ENCODE results near the gene LGALS7B.
"Not testable (repeated sequence)": the region's sequence is repeated elsewhere in the genome, so short reads cannot be mapped to it uniquely, and the experiment has no call there.

The LGALS7B gene

DNA sequence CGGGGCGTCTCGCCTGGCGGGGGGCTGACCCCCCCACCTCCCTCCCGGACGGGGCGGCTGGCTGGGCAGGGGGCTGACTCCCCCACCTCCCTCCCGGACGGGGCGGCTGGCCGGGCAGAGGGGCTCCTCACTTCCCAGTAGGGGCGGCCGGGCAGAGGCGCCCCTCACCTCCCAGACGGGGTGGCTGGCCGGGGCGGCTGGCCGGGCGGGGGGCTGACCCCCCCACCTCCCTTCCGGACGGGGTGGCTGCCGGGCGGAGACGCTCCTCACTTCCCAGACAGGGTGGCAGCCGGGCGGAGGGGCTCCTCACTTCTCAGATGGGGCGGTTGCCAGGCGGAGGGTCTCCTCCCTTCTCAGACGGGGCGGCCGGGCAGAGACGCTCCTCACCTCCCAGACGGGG is 8.8 kb downstream of the LGALS7B start:
- not testable (repeated sequence) for DNase-seq

DNA sequence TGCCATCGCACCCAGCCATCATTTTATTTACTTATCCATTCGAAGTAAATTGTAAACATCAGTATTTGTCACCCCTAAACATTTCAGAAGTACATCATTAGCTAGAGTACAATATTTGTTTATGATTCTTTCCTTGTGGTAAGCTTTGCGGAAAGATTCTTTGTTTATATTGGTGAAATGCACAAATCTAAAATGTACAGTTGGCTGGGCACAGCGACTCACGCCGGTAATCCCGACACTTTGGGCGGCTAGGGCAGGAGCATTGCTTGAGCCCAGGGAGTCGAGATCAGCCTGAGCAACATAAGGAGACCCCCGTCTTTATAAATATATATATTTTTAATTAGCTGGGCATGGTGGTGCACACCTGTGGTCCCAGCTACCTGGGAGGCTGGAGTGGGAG is 10.1 kb downstream of the LGALS7B start:
- DNase-seq = no peak

DNA sequence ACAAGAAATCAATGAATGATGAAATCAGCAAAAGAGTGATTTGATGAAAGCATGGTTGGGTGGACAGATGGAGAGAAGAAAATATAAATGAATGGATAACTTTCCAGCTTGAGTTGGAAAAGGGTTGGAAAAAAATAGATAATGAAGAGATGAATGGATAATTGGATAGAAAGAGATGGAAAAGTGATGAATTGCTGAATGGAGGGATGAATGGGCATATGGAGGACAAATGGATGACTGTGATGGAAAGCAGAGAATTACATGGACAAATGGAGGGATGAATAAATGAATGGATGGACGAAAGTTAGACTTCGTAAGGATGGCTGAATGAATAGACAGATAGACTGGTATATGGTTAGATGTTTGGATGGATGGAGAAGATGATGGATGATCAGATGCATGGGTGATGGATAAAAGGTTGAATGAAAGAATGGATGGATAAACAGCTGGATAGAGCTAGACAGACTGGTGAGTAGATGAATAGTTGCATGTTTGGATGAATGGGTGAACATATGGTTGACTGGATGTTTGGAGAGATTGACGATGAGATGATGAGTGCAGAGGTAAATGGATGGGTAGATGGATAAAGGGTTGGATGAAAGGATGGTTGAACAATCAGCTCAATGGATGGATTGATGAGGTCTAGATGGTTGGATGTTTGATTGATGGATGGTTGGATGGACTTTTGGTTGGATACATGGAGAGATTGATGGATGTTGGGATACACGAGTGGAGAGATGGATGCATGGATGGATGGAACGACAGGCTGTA is 11.8 kb downstream of the LGALS7B start:
- no peak for DNase-seq

DNA sequence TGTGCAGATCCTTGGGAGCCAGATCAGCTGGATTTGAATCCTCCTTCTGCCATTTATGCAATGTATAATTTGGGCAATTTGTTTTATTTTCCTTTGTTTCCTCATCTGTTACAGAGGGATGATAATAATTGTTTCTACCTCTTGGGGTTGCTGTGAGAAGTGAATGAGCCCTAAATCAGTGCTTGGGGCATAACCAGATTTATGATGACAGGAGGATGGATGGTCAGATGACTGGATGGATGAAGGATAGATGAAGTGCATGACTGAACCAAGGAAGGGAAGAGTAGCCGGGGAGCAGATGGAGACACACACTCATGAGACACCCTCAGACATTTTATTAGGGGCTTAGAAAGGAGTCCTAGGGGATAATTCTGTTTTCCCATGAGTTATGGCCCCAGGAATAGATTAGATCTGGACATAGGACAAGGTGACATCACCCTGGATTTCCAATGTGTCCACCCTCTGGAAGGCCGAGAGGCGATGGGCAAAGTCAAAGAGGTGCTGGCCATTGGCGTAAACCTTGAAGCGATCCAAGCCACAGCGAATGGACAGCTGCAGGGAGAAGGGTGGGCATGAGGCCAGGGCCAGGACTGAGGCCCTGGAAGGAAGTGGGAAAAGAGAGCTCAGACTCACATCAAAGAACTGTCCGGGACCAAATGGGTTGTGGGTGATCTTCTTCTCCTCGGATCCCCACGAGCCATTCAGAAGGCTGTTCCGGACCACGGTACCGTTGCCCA is 12.5 kb downstream of the LGALS7B start:
- no peak for DNase-seq

DNA sequence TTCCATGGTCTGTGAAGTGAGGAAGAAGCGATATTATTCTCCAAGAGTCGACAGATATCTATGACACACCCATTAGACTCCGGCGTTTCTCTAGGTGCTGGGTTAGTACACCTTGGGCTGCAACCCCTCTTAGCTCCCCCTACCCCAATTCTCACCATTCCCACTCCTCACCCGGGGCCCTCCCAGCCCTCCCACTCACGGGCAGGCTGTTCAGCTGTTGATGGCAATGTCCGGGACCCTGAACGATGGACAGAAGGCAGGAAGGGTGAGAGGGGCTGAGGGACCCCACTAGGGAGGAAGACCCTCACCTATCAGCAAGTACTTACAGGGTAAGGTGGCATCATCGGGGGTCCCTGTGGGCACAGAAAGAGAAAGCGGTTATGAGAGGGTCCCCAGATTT is 14.5 kb downstream of the LGALS7B start:
- no peak for DNase-seq

DNA sequence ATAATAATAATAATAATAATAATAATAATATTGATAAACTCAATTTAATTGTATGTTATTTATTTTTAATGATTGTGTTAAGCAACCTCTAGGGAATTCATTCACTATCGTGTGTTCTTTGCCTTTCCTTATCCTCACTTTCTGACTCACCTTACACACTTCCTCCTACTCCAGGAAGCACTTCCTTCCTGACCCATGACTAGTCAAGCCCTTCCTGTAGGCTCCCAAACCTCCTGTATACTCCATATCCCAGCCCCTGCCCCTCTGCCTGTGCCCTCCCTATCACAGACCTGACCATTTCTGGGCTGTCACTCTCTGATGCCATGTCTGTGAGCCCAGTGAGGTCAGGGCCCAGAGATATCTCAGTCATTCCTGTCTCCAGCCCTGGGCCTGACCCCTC is 16.2 kb downstream of the LGALS7B start:
- no peak for DNase-seq

DNA sequence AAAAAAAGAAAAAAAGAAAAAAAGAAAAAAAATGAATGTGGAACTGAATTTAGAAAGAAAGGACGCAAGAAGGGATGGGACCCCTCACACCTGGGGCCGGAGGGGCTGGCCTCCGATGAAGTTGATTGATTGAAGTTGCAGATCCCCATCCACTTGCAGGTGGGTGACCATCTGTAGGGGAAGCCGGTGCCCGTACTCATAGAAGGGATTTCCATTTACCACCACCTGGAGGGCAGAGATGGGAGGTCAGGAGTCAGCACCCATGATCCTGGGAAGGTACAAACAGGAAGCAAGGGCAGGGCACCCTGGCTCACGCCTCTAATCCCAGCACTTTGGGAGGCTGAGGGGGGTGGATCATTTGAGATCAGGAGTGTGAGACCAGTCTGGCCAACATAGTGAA is 17.4 kb downstream of the LGALS7B start:
- no peak for DNase-seq

DNA sequence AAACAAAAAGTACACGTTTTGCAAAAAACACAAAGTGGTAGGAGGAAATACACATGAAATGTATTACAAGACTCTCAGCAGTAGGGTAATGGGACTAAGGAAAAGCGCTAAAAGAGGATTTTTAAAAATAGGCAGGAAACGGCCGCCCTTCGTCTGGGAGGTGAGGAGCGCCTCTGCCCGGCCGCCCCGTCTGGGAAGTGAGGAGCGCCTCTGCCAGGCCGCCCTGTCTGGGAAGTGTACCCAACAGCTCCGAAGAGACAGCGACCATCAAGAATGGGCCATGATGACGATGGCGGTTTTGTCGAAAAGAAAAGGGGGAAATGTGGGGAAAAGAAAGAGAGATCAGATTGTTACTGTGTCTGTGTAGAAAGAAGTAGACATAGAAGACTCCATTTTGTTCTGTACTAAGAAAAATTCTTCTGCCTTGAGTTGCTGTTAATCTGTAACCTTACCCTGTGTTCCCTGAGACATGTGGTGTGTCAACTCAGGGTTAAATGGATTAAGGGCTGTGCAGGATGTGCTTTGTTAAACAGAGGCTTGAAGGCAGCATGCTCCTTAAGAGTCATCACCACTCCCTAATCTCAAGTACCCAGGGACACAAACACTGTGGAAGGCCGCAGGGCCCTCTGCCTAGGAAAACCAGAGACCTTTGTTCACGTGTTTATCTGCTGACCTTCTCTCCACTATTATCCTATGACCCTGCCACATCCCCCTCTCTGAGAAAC is 18.5 kb downstream of the LGALS7B start:
- not testable (repeated sequence) for DNase-seq

DNA sequence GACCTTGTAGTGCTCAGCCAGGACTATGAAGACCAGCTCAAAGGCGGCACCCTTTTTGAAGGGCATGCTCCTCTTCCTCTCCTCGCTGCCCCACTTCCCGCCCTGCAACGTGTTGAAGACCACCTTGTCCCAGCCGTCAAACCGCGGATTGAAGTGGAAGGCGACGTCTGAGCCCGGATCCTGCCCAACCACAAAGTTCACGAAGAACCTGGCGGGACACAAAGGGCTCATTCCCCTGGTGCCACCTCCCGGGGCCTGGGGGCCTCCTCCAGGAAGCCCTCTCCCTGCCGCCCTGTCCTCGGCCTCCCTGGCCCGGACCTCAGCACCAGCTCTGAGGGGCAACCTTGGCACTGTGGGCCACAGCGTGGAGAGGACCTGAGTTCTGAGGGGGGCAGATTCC is 19.7 kb downstream of the LGALS7B start:
- no peak for DNase-seq

DNA sequence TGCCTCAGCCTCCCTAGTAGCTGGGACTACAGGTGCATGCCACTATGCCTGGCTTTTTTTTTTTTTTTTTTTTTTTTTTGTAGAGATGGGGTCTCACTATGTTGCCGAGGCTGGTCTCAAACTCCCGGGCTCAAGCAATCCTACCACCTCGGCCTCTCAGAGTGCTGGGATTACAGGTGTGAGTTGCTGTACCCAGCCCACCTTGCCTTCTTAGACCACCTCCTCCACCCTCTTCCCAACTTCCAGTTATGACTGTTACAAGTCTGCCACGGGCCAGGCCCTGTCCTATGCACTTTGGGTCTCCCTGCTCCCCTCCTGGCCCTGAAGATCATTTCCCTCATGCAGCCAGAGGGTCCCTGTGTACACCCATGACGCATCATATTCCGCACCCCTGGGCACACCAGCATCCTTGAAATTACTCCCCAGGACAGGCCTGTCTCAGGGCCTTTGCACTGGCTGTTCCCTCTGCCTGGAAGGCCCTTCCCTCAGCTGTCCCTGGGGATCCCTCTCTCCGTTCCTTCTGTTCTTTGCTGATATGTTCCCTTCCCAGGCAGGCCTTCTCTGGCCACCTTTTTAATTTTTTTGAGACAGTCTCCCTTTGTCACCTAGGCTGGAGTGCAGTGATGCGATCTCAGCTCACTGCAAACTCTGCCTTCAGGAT is 20.7 kb downstream of the LGALS7B start:
- DNase-seq = no peak

DNA sequence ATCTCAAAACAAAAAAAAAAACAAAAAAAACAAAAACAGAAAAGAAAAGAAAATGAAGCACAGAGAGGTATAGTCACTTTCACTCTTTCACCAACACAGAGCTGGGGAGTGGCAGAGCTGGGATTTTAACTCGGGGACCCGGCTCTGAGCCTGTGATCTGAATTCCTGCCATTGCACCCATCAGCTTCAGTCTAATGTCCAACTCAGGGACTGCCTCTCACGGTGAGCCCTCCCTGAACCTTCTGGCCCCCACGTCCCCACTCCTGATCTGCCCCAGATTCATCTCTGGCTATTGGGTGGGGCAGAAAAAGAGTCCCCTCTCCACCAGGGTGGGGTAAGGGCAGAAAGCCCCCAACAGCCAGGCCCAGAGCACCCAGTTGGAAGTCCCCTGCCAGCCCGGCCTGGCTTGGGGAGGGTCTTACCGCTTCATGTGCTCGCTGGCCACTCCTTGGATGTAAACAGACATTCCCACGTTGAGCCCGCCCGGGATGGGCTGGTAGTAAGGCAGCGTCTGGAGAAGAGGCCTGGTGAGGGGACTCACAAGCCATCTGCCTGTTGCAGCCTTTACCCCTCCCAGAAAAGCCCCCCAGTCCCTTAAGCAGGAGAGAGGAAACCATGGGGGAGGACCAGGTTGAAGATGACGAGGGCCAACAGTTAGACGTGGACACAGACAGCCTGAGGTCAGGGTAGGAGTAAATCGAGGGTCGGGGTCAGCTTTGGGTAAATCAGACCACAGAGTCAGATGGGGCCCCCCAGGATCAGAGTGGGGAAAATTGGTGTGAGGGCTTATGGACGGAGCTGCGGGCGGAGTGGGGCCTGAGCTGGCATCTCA is 23.2 kb downstream of the LGALS7B start:
- DNase-seq = no peak

DNA sequence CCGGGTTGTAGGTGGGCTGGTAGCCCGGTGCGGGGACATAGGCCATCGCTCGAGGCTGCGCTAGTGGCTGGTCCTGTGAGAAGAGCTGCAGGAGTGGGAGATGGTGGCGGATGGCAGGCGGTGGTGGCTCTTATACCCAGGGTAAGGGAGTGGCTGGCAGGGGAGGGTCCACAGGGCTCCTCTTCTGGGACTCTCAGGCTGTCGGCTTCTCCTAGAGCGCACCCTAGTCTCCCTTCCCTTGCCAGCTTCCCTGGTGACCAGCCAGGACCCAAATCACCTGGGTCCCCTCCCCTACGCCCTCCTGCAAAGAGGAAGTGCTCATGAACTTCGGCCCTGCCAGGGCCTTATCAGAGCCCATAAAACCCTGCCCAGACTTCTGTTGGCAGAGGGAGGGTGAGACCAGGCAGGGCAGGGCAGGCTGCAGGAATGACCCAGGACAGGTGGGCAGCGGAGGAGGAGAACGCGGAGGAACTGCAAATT is 23.9 kb downstream of the LGALS7B start, which contains the start of gene LGALS4:
TSS of gene LGALS4 (minus strand) at position 105 of the 480 bp plus-strand sequence. CDS start at position 46, 59 bp downstream.
- DNase-seq = no peak

DNA sequence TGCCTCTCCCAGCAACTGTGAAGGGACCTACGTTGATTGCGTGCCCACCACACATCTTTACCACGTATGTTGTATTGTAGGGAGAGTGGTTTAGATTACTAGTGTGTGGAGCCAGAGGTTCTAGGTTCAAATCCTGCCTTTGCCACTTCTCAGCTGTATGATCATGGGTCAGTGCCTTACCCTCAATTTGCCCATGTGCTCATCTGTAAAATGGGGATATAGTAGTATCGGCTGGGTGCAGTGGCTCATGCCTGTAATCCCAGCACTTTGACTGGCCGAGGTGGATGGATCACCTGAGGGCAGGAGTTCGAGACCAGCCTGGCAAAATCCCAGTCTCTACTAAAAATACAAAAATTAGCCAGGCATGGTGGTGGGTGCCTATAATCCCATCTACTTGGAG is 24.3 kb downstream of the LGALS7B start:
- no peak for DNase-seq

DNA sequence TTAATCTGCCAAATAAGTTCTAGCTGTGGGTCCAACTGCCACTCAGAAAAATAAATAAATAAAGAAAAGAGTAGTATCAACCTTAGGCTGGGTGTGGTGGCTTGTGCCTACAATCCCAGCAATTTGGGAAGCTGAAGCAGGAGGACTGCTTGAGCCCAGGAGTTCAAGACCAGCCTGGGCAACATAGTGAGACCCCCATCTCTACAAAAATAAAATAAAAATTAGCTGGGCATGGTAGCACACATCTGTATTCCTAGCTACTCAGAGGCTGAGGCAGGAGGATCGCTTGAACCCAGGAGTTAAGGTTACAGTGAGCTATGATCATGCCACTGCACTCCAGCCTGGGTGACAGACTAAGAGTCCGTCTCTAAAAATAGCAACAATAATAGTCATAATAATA is 24.9 kb downstream of the LGALS7B start:
- DNase-seq = not testable (repeated sequence)

DNA sequence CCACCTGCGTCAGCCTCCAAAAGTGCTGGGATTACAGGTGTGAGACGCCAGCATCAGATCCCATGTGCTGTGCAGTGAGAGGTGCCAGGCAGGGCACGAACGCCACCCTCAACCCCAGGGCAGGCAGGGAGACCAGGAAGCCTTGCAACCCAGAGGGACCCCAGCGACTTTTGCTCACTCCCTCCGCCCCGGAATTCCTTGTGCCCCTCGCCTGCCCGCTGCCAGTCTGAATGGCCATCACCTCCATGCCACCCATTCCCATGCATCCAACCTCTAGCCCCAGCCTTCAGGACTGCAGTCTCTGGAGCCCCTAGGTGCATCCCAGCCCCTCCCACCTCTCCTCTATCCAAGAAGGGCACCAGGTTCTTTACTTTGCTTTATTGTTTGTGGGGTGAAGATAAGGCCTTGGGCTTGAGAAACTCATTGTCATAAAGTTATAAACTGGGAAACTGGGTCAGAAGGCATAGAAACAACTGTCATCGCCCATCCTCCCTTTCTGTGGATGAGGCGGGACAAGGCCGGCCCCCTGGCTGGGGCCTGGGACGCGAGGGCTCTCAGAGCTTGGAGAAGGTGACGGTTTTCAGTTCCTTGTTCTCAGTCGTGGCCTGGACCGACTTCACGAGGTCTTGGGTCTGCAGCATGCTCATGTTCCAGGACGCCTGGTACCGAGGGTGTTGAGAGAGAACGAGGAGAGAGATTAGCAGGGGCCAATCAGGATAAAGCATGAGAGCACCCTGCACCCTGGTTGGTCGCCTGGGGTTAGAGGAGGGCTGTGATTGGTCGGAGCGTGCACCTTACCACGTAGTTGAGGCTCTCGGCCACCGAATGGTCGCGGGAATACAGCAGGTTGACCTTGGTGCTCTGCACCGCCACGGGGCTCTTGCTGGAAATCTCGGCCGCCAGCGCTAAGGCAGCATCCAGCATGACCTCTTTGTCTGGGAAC is 26.3 kb downstream of the LGALS7B start:
- no peak for DNase-seq

DNA sequence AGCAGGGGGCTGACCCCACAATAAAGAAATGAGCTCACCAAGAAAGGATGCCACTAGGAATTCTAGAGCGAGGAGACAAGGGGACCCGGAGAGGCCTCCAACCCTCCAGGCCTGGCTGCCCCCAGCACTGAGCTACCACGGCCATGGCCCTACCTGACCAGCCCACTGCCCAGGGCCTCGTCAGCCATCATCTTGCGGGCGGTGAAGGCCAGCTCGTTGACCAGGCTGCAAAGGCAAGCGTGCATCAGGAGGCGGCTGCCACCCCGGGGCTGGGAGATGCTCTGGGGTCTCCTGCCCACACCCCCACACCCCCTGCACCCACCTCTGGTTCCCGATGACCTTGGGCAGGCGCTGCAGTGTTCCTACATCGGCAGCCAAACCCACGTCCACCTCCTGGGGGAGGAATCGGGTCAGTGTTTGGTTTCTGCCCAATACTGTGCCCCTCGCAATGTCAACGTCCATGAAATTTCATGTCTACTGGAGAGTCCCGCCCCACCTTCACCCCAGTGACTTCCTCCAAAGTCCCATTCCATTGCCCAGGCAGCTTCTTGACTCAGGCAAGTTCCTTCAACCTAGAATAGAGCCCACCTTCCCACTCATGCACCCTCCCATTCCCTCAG is 27.2 kb downstream of the LGALS7B start:
- DNase-seq = no peak

DNA sequence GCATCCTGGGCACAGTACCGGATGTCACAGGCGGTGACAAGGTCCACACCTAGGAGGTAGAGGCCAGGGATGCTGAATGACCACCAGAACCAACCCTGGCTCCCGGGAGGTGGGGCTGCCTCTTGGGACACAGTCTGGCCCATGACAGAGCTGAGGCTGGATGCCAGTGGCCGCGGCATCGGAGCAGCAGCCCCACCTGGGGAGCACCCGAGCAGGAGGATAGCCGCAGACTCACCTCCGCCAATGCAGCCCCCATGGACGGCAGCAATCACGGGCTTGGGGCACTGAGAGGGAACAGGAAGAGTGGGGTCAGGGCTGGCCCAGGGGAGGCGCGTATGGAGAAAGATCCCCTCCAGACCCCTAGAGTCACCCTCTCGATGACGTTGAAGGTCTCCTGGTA is 28.1 kb downstream of the LGALS7B start:
- DNase-seq = no peak

DNA sequence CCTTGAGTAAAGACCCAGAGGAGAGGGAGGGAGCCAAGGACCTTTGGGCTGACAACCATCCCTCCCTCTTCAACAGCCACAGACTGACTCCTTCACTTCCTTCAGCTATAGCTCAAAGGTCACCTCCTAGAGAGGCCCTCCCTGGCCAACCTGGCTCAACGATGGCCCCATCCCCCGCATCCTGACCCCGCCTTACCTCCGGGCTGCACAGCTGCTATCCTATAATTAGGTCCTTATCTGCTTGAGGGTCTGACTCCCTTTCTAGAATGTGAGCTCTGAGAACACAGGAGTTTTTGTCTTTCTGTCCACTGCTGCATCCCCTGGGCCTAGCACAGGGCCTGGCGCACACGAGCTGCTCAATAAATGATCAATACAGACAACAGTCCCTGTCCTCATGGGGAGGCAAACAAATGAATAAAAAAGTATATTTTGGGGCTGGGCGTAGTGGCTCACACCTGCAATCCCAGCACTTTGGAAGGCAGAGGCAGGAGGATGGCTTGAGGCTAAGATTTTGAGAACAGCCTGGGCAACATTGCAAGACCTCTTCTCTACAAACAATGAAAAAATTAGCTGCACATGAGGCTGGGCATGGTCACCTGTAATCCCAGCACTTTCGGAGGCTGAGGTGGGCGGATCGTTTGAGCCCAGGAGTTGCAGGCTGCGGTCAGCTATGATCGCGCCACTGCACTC is 30.4 kb downstream of the LGALS7B start:
- DNase-seq = no peak

DNA sequence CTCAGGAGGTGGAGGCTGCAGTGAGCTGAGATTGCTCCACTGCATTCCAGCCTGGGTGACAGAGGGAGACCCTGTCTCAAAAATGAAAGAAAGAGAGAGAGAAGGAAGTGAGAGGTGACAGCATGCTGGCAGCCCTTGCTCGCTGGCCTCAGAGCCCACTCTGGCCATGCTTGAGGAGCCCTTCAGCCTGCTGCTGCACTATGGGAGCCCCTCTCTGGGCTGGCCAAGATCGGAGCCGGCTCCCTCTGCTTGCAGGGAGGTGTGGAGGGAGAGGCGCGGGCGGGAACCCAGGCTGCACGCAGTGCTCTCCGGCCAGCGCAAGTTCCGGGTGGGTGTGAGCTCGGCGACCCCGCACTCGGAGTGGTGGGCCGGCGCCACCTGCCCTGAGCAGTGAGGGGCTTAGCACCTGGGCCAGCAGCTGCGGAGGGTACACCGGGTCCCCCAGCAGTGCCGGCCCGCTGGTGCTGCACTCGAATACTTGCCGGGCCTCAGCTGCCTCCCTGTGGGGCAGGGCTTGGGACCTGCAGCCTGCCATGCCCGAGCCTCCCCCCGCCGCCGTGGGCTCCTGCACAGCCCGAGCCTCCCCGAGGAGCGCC is 32.3 kb downstream of the LGALS7B start:
- DNase-seq = not testable (repeated sequence)
